Spinal cord (tissue), 10 donors: ENCODE data around the gene CELF4. TPM values are rescaled to one million over a fixed set of nuclear protein-coding genes. Genes with fewer than 3 reads are reported as not detected.

Source experiments
- DNase-seq, 6 donors: peaks; one replicate each; pipeline versions ENCODE4 v3.0.0 to v3.0.0-alpha.2; 2013 to 2015; ENCODE audit warnings: low spot score in 6 of 6, low read depth in 4 of 6
- H3K27ac ChIP-seq: one replicate; pipeline ENCODE4 v1.5.1; 2013; ENCODE audit warnings: low read depth, low read length, control low read depth
- H3K27me3 ChIP-seq: one replicate; pipeline ENCODE4 v1.6.1; 2013; ENCODE audit warnings: low read length; ENCODE audit not compliant: control insufficient read depth, insufficient read depth
- H3K36me3 ChIP-seq: one replicate; pipeline ENCODE4 v1.6.1; 2013; ENCODE audit warnings: low read length; ENCODE audit not compliant: control insufficient read depth, insufficient read depth
- H3K4me1 ChIP-seq: one replicate; pipeline ENCODE4 v1.6.1; 2013; ENCODE audit warnings: low read length; ENCODE audit not compliant: control insufficient read depth, insufficient read depth
- H3K4me3 ChIP-seq: one replicate; pipeline ENCODE4 v1.5.1; 2013; ENCODE audit warnings: low read depth, low read length, control low read depth
- H3K9me3 ChIP-seq: one replicate; pipeline ENCODE4 v1.6.1; 2013; ENCODE audit warnings: low read length; ENCODE audit not compliant: control insufficient read depth, insufficient read depth
- WGBS: methylation state at CpG from one replicate; pipeline ENCODE4 v1.1.5; 2013; ENCODE audit warnings: missing lambda C conversion rate; ENCODE audit not compliant: insufficient coverage; 5-methylcytosine and 5-hydroxymethylcytosine counted together
- polyA plus RNA-seq, 2 donors: library from polyadenylated mRNA; unstranded; fragments of 120-200 nt; gene quantifications; one replicate each; pipeline ENCODE4 v1.2.1, GENCODE V29; 2013; ENCODE audit not compliant: insufficient read length in 2 of 2
- total RNA-seq, 2 donors: library from RNA; depleted of rRNA in 1 of 2; stranded (reverse); fragments of 120-200 nt in 1 of 2; fragments of >200 nt in 1 of 2; gene quantifications; one replicate each; pipeline versions ENCODE4 v1.2.3 to v1.2.4, GENCODE V29; 2013 to 2014
- donor health status: healthy.

The CELF4 gene
- total and polyA plus RNA-seq, 4 donors: 26.6 to 139 (median 89.9) TPM

GRCh38 chr18:37293359-37293758, 272.2 kb downstream of the CELF4 start:
- Histone ChIP-seq H3K27ac (no peak overlapping the region), H3K4me1 (peaks cover 9% of the 10 kb centered on the region), H3K27me3 (no peaks in the 10 kb centered on the region), H3K9me3 (no peaks in the 10 kb centered on the region), H3K36me3 (no peaks in the 10 kb centered on the region), H3K4me3 (no peak overlapping the region)
- DNase-seq: no peak
- 0% methylated on average over 1 of the region's 3 CpGs for WGBS

- DNase-seq: no peak
- H3K4me1 ChIP-seq: peaks cover 31% of the 10 kb centered on the region
- peaks cover under 1% of the 10 kb centered on the region for H3K36me3 ChIP-seq
- 94% methylated on average over 3 of the region's 6 CpGs for WGBS
- H3K9me3 ChIP-seq: no peaks in the 10 kb centered on the region
- H3K27ac ChIP-seq: no peak overlapping the region
- H3K4me3 ChIP-seq: no peak overlapping the region
- no peaks in the 10 kb centered on the region for H3K27me3 ChIP-seq
These were observed 276.2 kb downstream of the CELF4 start for GRCh38 chr18:37289423-37289822.

- H3K4me3 ChIP-seq: no peak overlapping the region
- no peaks in the 10 kb centered on the region for H3K27me3 ChIP-seq
- H3K27ac ChIP-seq: no peak overlapping the region
- H3K4me1 ChIP-seq: peaks cover 31% of the 10 kb centered on the region
- DNase-seq: no peak
- H3K36me3 ChIP-seq: peaks cover 4% of the 10 kb centered on the region
- H3K9me3 ChIP-seq: no peaks in the 10 kb centered on the region
- 14% methylated on average over 1 of the region's 1 CpG for WGBS
These were observed 278.0 kb downstream of the CELF4 start for GRCh38 chr18:37287601-37288000.

GRCh38 chr18:37286801-37287200, 278.8 kb downstream of the CELF4 start:
- Histone ChIP-seq H3K4me3 (no peak overlapping the region), H3K27me3 (no peaks in the 10 kb centered on the region), H3K9me3 (no peaks in the 10 kb centered on the region), H3K4me1 (peaks cover 33% of the 10 kb centered on the region), H3K27ac (no peak overlapping the region), H3K36me3 (peaks cover 4% of the 10 kb centered on the region)
- no peak for DNase-seq
- 92% methylated on average over 8 of the region's 9 CpGs for WGBS

GRCh38 chr18:37285825-37286224, 279.8 kb downstream of the CELF4 start:
- Histone ChIP-seq H3K4me1 (peaks cover 41% of the 10 kb centered on the region), H3K9me3 (no peaks in the 10 kb centered on the region), H3K27me3 (no peaks in the 10 kb centered on the region), H3K4me3 (no peak overlapping the region), H3K27ac (no peak overlapping the region), H3K36me3 (peaks cover 4% of the 10 kb centered on the region)
- WGBS: 23% methylated on average over 5 of the region's 12 CpGs
- DNase-seq: peak in 2 of 6 donors; percentile 39 to 78

GRCh38 chr18:37284260-37284659, 281.3 kb downstream of the CELF4 start:
- no peaks in the 10 kb centered on the region for H3K27me3 ChIP-seq
- no peak overlapping the region for H3K27ac ChIP-seq
- 93% methylated on average over 7 of the region's 7 CpGs for WGBS
- no peaks in the 10 kb centered on the region for H3K9me3 ChIP-seq
- H3K4me3 ChIP-seq: no peak overlapping the region
- H3K36me3 ChIP-seq: peaks cover 4% of the 10 kb centered on the region
- H3K4me1 ChIP-seq: peaks cover 45% of the 10 kb centered on the region
- DNase-seq: no peak

GRCh38 chr18:37282386-37283037, 283.1 kb downstream of the CELF4 start:
- Histone ChIP-seq H3K27me3 (no peaks in the 10 kb centered on the region), H3K27ac (no peak overlapping the region), H3K36me3 (peaks cover 4% of the 10 kb centered on the region), H3K4me3 (no peak overlapping the region), H3K9me3 (no peaks in the 10 kb centered on the region), H3K4me1 (peaks cover 41% of the 10 kb centered on the region)
- no peak for DNase-seq
- 57% methylated on average over 5 of the region's 5 CpGs for WGBS

- WGBS: 67% methylated on average over 5 of the region's 11 CpGs
These were observed 284.8 kb downstream of the CELF4 start for GRCh38 chr18:37280701-37281393.

GRCh38 chr18:37277804-37278203, 287.8 kb downstream of the CELF4 start:
- peaks cover 26% of the 10 kb centered on the region for H3K27me3 ChIP-seq
- no peak overlapping the region for H3K4me3 ChIP-seq
- WGBS: 63% methylated on average over 10 of the region's 10 CpGs
- no peaks in the 10 kb centered on the region for H3K9me3 ChIP-seq
- H3K36me3 ChIP-seq: peaks cover 19% of the 10 kb centered on the region
- peaks cover 38% of the 10 kb centered on the region for H3K4me1 ChIP-seq
- no peak overlapping the region for H3K27ac ChIP-seq
- DNase-seq: peak in 1 of 6 donors; percentile 28

More at GRCh38 chr18:37280701-37281393, 284.8 kb downstream of the CELF4 start:
- Histone ChIP-seq H3K27ac (no peak overlapping the region), H3K36me3 (peaks cover 4% of the 10 kb centered on the region), H3K4me3 (no peak overlapping the region), H3K9me3 (no peaks in the 10 kb centered on the region), H3K4me1 (peaks cover 37% of the 10 kb centered on the region), H3K27me3 (peaks cover 2% of the 10 kb centered on the region)
- peak in 1 of 6 donors; percentile 75 for DNase-seq
